ENCODE measurements around the gene ERVK3-1. TPM values are rescaled to one million over a fixed set of nuclear protein-coding genes. Genes with fewer than 3 reads are reported as not detected.

ERVK3-1 gene
- total and polyA plus RNA-seq, 2 of the 13 experiments (the other 11 are each of a cell fraction or from before 2014, with no cell fraction given) = 28.5 to 38.7 TPM

- TF ChIP-seq ETS1 (CRISPR knock-in tag; IDR thresholded peaks at IDR 0.05) (no peak), ZNF296 (CRISPR knock-in tag; conservative IDR thresholded peaks at IDR 0.05) (no peak), MIXL1 (CRISPR knock-in tag; IDR thresholded peaks at IDR 0.05) (peak; percentile 40; the same call in 1 of the 2 replicates), ARID3A (IDR thresholded peaks at IDR 0.05; ENCODE audit: low read depth, low read length) (no peak), ZNF878 (CRISPR knock-in tag; IDR thresholded peaks at IDR 0.05) (no peak), ZNF281 (CRISPR knock-in tag; IDR thresholded peaks at IDR 0.05; ENCODE audit: borderline replicate concordance) (peak; percentile 41; the same call in 1 of the 2 replicates), SMYD3 (CRISPR knock-in tag; IDR thresholded peaks at IDR 0.05) (no peak; the same call in 1 of the 2 replicates), SKIL (CRISPR knock-in tag; IDR thresholded peaks at IDR 0.05; ENCODE audit: borderline replicate concordance) (peak; percentile 72), RBM39 (IDR thresholded peaks at IDR 0.05; ENCODE audit: low read depth, low read length, poor library complexity, severe bottlenecking) (peak; percentile 97), GMEB2 (CRISPR knock-in tag; IDR thresholded peaks at IDR 0.05; ENCODE audit: low read depth) (peak; percentile 82), ZFAT (CRISPR knock-in tag; conservative IDR thresholded peaks at IDR 0.05) (no peak), FOXA1 (IDR thresholded peaks at IDR 0.05) (no peak), FOXA1 (CRISPR knock-in tag; IDR thresholded peaks at IDR 0.05) (peak; percentile 81), POLR2AphosphoS2 (IDR thresholded peaks at IDR 0.05; ENCODE audit: low read depth, low read length) (no peak), ZNF790 (CRISPR knock-in tag; IDR thresholded peaks at IDR 0.05; ENCODE audit: borderline replicate concordance) (peak; percentile 48; the same call in 1 of the 2 replicates), MBNL3 (CRISPR knock-in tag; conservative IDR thresholded peaks at IDR 0.05) (no peak)
Measured at GRCh38 chr19:58326914-58327726, 21.9 kb downstream of the ERVK3-1 start, which contains the start of gene ZSCAN22 (continued).
